ENCODE measurements around the gene ELK3. TPM values are rescaled to one million over a fixed set of nuclear protein-coding genes. Genes with fewer than 3 reads are reported as not detected.
"Not testable (repeated sequence)": the region's sequence is repeated elsewhere in the genome, so short reads cannot be mapped to it uniquely, and the experiment has no call there.

The ELK3 gene
- total RNA-seq, 1 experiment from 2014 or later: 20.6 TPM

- Histone ChIP-seq H3K27ac (no peak overlapping the region), H3K9me3 (replicated peaks) (peaks cover 5% of the 10 kb centered on the region; the same call in 1 of the 2 replicates), H3K4me3 (no peak overlapping the region), H3K36me3 (no peaks in the 10 kb centered on the region), H3K4me1 (replicated peaks) (peaks cover 5% of the 10 kb centered on the region; the same call in 1 of the 2 replicates), H3K27me3 (replicated peaks) (no peaks in the 10 kb centered on the region)
- DNase-seq (ENCODE audit: low read depth in 1 of 2, low spot score in 2 of 2): no peak
Measured at GRCh38 chr12:96313606-96314005, 119.4 kb downstream of the ELK3 start.

- Histone ChIP-seq H3K27ac (no peak overlapping the region), H3K4me1 (replicated peaks) (peaks cover 5% of the 10 kb centered on the region; the same call in 1 of the 2 replicates), H3K36me3 (no peaks in the 10 kb centered on the region), H3K27me3 (replicated peaks) (peaks cover under 1% of the 10 kb centered on the region; the same call in 1 of the 2 replicates), H3K9me3 (replicated peaks) (peaks cover 5% of the 10 kb centered on the region; the same call in 1 of the 2 replicates), H3K4me3 (no peak overlapping the region)
- DNase-seq (ENCODE audit: low read depth in 1 of 2, low spot score in 2 of 2): no peak
Measured at GRCh38 chr12:96314723-96315122, 120.5 kb downstream of the ELK3 start.

DNA sequence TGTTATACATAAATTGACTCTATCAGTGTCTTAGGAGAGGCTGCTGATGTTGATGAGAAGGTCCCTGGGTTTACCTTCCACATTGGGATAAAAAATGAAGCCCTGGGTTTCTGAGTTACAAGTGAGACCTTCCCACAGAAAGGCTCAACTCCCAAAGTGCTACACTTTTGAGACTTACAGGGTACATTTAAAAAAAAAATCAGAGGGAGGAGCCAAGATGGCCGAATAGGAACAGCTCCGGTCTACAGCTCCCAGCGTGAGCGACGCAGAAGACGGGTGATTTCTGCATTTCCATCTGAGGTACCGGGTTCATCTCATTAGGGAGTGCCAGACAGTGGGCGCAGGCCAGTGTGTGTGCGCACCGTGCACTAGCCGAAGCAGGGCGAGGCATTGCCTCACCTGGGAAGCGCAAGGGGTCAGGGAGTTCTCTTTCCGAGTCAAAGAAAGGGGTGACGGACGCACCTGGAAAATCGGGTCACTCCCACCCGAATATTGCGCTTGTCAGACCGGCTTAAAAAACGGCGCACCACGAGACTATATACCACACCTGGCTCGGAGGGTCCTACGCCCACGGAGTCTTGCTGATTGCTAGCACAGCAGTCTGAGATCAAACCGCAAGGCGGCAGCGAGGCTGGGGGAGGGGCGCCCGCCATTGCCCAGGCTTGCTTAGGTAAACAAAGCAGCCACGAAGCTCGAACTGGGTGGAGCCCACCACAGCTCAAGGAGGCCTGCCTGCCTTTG, 121.7 kb downstream of the ELK3 start:
- H3K4me1 ChIP-seq (replicated peaks); H3K27ac ChIP-seq; H3K27me3 ChIP-seq (replicated peaks); H3K4me3 ChIP-seq; H3K36me3 ChIP-seq; H3K9me3 ChIP-seq (replicated peaks): not testable (repeated sequence)
- DNase-seq (ENCODE audit: low read depth in 1 of 2, low spot score in 2 of 2): peak; percentile 56 to 72

DNA sequence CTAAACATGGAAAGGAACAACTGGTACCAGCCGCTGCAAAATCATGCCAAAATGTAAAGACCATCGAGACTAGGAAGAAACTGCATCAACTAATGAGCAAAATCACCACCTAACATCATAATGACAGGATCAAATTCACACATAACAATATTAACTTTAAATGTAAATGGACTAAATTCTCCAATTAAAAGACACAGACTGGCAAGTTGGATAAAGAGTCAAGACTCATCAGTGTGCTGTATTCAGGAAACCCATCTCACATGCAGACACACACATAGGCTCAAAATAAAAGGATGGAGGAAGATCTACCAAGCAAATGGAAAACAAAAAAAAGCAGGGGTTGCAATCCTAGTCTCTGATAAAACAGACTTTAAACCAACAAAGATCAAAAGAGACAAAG, 123.6 kb downstream of the ELK3 start:
- H3K27ac ChIP-seq; H3K9me3 ChIP-seq (replicated peaks); H3K4me3 ChIP-seq; H3K27me3 ChIP-seq (replicated peaks); H3K4me1 ChIP-seq (replicated peaks); H3K36me3 ChIP-seq; DNase-seq (ENCODE audit: low read depth in 1 of 2, low spot score in 2 of 2): not testable (repeated sequence)

Other genes starting within 250 kb of the ELK3 start
- 0.18 and 0.34 TPM in 2 replicates for gene HAL, start 198.0 kb upstream of the ELK3 start, total RNA-seq (2014; rRNA removed; shearing (Covaris generic))
- gene LTA4H, start 158.8 kb upstream of the ELK3 start, total RNA-seq (2014; rRNA removed; shearing (Covaris generic)): 537 and 538 TPM in 2 replicates
- gene CDK17, start 206.1 kb downstream of the ELK3 start, total RNA-seq (2014; rRNA removed; shearing (Covaris generic)): 35.9 and 38.4 TPM in 2 replicates

Data from SJSA1 (cell line).